Endodermal cell (in vitro differentiated cells): ENCODE results near the gene MOGAT1. TPM values are rescaled to one million over a fixed set of nuclear protein-coding genes. Genes with fewer than 3 reads are reported as not detected.
"Not testable (repeated sequence)": the region's sequence is repeated elsewhere in the genome, so short reads cannot be mapped to it uniquely, and the experiment has no call there.

Experiments
- DNase-seq: peaks from one replicate; pipeline ENCODE4 v3.0.0-alpha.2; 2017
- H3K27ac ChIP-seq: 2 replicates; pipeline ENCODE4 v1.5.1; 2013; ENCODE audit warnings: mild to moderate bottlenecking, low read depth, low read length, moderate library complexity
- H3K27me3 ChIP-seq: 2 replicates; pipeline ENCODE4 v1.6.1; 2013; ENCODE audit warnings: mild to moderate bottlenecking, low read length, moderate library complexity; ENCODE audit not compliant: insufficient read depth, control insufficient read depth, poor library complexity, severe bottlenecking
- H3K36me3 ChIP-seq: 2 replicates; pipeline ENCODE4 v1.7.0; 2013; ENCODE audit warnings: mild to moderate bottlenecking, low read length, moderate library complexity; ENCODE audit not compliant: control insufficient read depth, insufficient read depth
- H3K4me1 ChIP-seq: one replicate; pipeline ENCODE4 v1.7.0; 2013; ENCODE audit warnings: low read length; ENCODE audit not compliant: control insufficient read depth, insufficient read depth
- H3K4me3 ChIP-seq: 2 replicates; pipeline ENCODE4 v1.5.1; 2013; ENCODE audit warnings: mild to moderate bottlenecking, low read length, moderate library complexity
- H3K9ac ChIP-seq: 2 replicates; pipeline ENCODE4 v1.6.1; 2013; ENCODE audit warnings: mild to moderate bottlenecking, low read length, moderate library complexity; ENCODE audit not compliant: poor library complexity, severe bottlenecking; ENCODE audit errors: extremely low read depth
- H3K9me3 ChIP-seq: 2 replicates; pipeline ENCODE4 v1.6.1; 2013; ENCODE audit warnings: mild to moderate bottlenecking, low read length, moderate library complexity; ENCODE audit not compliant: control insufficient read depth
- H3K27ac Mint-ChIP-seq: 2 replicates; pipeline ENCODE4 v1.8.0; 2020; ENCODE audit warnings: mixed read lengths
- H3K27me3 Mint-ChIP-seq: 2 replicates; pipeline ENCODE4 v1.8.0; 2021; ENCODE audit warnings: mild to moderate bottlenecking, mixed read lengths; ENCODE audit not compliant: insufficient read depth
- H3K36me3 Mint-ChIP-seq: 2 replicates; pipeline ENCODE4 v1.8.0; 2020; ENCODE audit warnings: low read depth, mixed read lengths
- H3K4me1 Mint-ChIP-seq: 2 replicates; pipeline ENCODE4 v1.8.0; 2020; ENCODE audit warnings: mixed read lengths
- H3K4me3 Mint-ChIP-seq: 2 replicates; pipeline ENCODE4 v1.8.0; 2020; ENCODE audit warnings: mild to moderate bottlenecking, moderate library complexity, mixed read lengths
- H3K9me3 Mint-ChIP-seq: 2 replicates; pipeline ENCODE4 v1.8.0; 2020; ENCODE audit warnings: mild to moderate bottlenecking, mixed read lengths
- CTCF ChIP-seq: fragments of 200-600 bp; sonication (generic); conservative IDR thresholded peaks from 2 replicates; pipeline ENCODE4 v1.5.0; 2021; ENCODE audit warnings: antibody characterized with exemption, mild to moderate bottlenecking
- whole genome bisulfite sequencing, 2 experiments: methylation state at CpG; one replicate each; pipeline versions ENCODE4 v1.1.5 to v1.1.7; 2013; ENCODE audit warnings: missing lambda C conversion rate in 2 of 2, mixed read lengths in 1 of 2; ENCODE audit not compliant: insufficient coverage in 1 of 2, insufficient read length in 1 of 2; 5-methylcytosine and 5-hydroxymethylcytosine counted together
- total RNA-seq, 2 donors: library from RNA; stranded (reverse); fragmentation: NEBNext Ultra II Directional in 1 of 2; extraction: Animal tissue kit (Norgen Biotek cat#: 25700) in 1 of 2; gene quantifications; 2 replicates in 1 of 2; 3 replicates in 1 of 2; pipeline ENCODE4 v1.2.1, GENCODE V29; 2021

Gene MOGAT1
- total RNA-seq, 2 donors from 2014 or later = not detected

DNA sequence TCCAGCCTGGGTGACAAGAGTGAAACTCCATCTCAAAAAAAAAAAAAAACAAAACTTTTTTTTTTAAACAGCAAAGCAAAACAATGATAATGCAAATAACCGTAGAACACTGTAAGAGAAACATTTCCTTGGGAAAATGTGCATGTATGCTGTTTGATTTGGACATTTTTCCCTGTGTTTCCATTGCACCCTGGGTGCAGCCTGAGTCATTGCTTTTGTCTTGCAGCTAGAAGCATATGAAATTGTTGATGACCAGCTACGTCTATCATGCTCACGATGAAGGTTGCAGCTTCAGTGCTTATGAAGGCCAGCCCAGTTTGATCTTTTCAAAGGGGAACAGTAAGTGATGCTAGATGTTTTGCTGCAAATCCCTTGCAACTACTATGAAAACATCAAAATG is 41.5 kb downstream of the MOGAT1 start:
- no peak overlapping the region for H3K9ac ChIP-seq
- Mint-ChIP-seq H3K27ac (no peak overlapping the region), H3K4me3 (no peak overlapping the region), H3K36me3 (no peaks in the 10 kb centered on the region), H3K9me3 (no peaks in the 10 kb centered on the region), H3K27me3 (peaks cover 6% of the 10 kb centered on the region), H3K4me1 (peaks cover 14% of the 10 kb centered on the region)
- H3K27me3 ChIP-seq = peaks cover 13% of the 10 kb centered on the region
- no peak for TF ChIP-seq CTCF
- H3K4me3 ChIP-seq = no peak overlapping the region
- no peaks in the 10 kb centered on the region for H3K9me3 ChIP-seq
- H3K4me1 ChIP-seq = peaks cover 4% of the 10 kb centered on the region
- no peak overlapping the region for H3K27ac ChIP-seq
- 94% methylated on average over 2 to 3 of the region's 3 CpGs for WGBS, 2 experiments
- no peak for DNase-seq
- H3K36me3 ChIP-seq = no peaks in the 10 kb centered on the region

GRCh38 chr2:222714361-222715241 is 43.1 kb downstream of the MOGAT1 start:
- Mint-ChIP-seq H3K4me3 (no peak overlapping the region), H3K4me1 (peaks cover 10% of the 10 kb centered on the region), H3K36me3 (no peaks in the 10 kb centered on the region), H3K27ac (no peak overlapping the region), H3K27me3 (peaks cover 8% of the 10 kb centered on the region), H3K9me3 (peaks cover 1% of the 10 kb centered on the region)
- TF ChIP-seq CTCF = no peak
- Histone ChIP-seq H3K27ac (no peak overlapping the region), H3K27me3 (peaks cover 13% of the 10 kb centered on the region), H3K4me1 (no peaks in the 10 kb centered on the region), H3K9me3 (no peaks in the 10 kb centered on the region), H3K4me3 (no peak overlapping the region), H3K36me3 (no peaks in the 10 kb centered on the region), H3K9ac (no peak overlapping the region)
- WGBS, 2 experiments = 86 to 96% methylated on average over 5 to 7 of the region's 7 CpGs
- no peak for DNase-seq

- no peak for TF ChIP-seq CTCF
- H3K27ac ChIP-seq = no peak overlapping the region
- H3K27me3 ChIP-seq = peaks cover 13% of the 10 kb centered on the region
- no peak for DNase-seq
- Mint-ChIP-seq H3K4me1 (peaks cover 10% of the 10 kb centered on the region), H3K27ac (no peak overlapping the region), H3K36me3 (no peaks in the 10 kb centered on the region), H3K9me3 (peaks cover 12% of the 10 kb centered on the region), H3K4me3 (no peak overlapping the region), H3K27me3 (peaks cover 8% of the 10 kb centered on the region)
- no peaks in the 10 kb centered on the region for H3K36me3 ChIP-seq
- WGBS, 2 experiments = 90 to 94% methylated on average over 8 to 9 of the region's 9 CpGs
- no peak overlapping the region for H3K4me3 ChIP-seq
- H3K4me1 ChIP-seq = no peaks in the 10 kb centered on the region
- H3K9me3 ChIP-seq = no peaks in the 10 kb centered on the region
- no peak overlapping the region for H3K9ac ChIP-seq
Measured at GRCh38 chr2:222715742-222716141, 44.3 kb downstream of the MOGAT1 start.

- H3K27ac Mint-ChIP-seq, H3K27me3 Mint-ChIP-seq: not testable (repeated sequence)
Measured at GRCh38 chr2:222719787-222720186, 48.3 kb downstream of the MOGAT1 start.

GRCh38 chr2:222721597-222721996 is 50.1 kb downstream of the MOGAT1 start:
- WGBS, 2 experiments = 100% methylated on average over 2 of the region's 2 CpGs; no CpG with 5 or more reads in 1 of the 2 experiments

More at GRCh38 chr2:222719787-222720186, 48.3 kb downstream of the MOGAT1 start:
- not testable (repeated sequence) for H3K4me3 Mint-ChIP-seq, H3K27ac ChIP-seq, H3K4me3 ChIP-seq, H3K9me3 ChIP-seq, H3K9ac ChIP-seq, H3K36me3 Mint-ChIP-seq, H3K36me3 ChIP-seq, H3K4me1 Mint-ChIP-seq, H3K4me1 ChIP-seq, H3K27me3 ChIP-seq, DNase-seq
- 88 to 97% methylated on average over 1 of the region's 1 CpG for WGBS, 2 experiments
- H3K9me3 Mint-ChIP-seq = peaks cover 27% of the 10 kb centered on the region

More at GRCh38 chr2:222721597-222721996, 50.1 kb downstream of the MOGAT1 start:
- peaks cover 27% of the 10 kb centered on the region for H3K9me3 Mint-ChIP-seq
- H3K27me3 Mint-ChIP-seq, H3K4me3 ChIP-seq, DNase-seq, H3K9me3 ChIP-seq, H3K27me3 ChIP-seq, H3K27ac Mint-ChIP-seq, H3K36me3 Mint-ChIP-seq, H3K9ac ChIP-seq, H3K4me1 Mint-ChIP-seq, H3K4me3 Mint-ChIP-seq, H3K4me1 ChIP-seq, H3K36me3 ChIP-seq, H3K27ac ChIP-seq: not testable (repeated sequence)
